K562 (cell line): ENCODE measurements around the gene ARHGAP26. TPM values are rescaled to one million over a fixed set of nuclear protein-coding genes. Genes with fewer than 3 reads are reported as not detected.

Source experiments
- ATAC-seq: fragments of 200-7000 bp; cut with Tn5 transposase; 3 replicates; pipeline ENCODE4 v1.9.1; 2020; ENCODE audit warnings: moderate library complexity
- BruUV-seq: library from RNA; stranded (reverse); fragments of 400-500 nt; replicated peaks from 2 replicates; lab custom pipeline; 2021; lab: Mats Ljungman, UMichigan
- CTCF ChIA-PET: fragments of 300-600 bp; formaldehyde crosslinking; extraction: SDS; loops from one replicate; lab custom pipeline; 2021; ENCODE audit warnings: low intra/inter-chr PET ratio; lab: Yijun Ruan, JAX
- POLR2A ChIA-PET: fragments of 300-600, 350-650 bp; sonication (Branson Sonifier 250); formaldehyde crosslinking; extraction: SDS; loops from one replicate; lab custom pipeline; 2021; ENCODE audit warnings: antibody characterized with exemption, inconsistent platforms; lab: Yijun Ruan, JAX
- DNase-seq, 4 experiments: peaks; one replicate each; pipeline versions ENCODE4 v3.0.0 to v3.0.0-alpha.2; 2011 to 2018; ENCODE audit warnings: low spot score in 3 of 4, mixed read lengths in 3 of 4; ENCODE audit errors: extremely low read depth in 1 of 4
- FAIRE-seq: peaks from 2 replicates; lab custom pipeline; 2011; peaks lifted over from hg19 to GRCh38; lab: Jason Lieb, UNC
- H2AFZ ChIP-seq: 2 replicates; pipeline ENCODE4 v1.6.0; 2011; ENCODE audit warnings: low read depth, low read length, control low read depth, inconsistent platforms
- H3K27ac ChIP-seq: fragments of 200-600 bp; 3 replicates; pipeline ENCODE4 v1.8.0; 2011; ENCODE audit warnings: low read depth, mild to moderate bottlenecking, control low read depth, inconsistent platforms, low read length, moderate library complexity, mixed read lengths; ENCODE audit errors: extremely low read depth
- H3K27me3 ChIP-seq, 2 experiments: fragments of 300-600 bp in 1 of 2; 2 replicates in 1 of 2; 3 replicates in 1 of 2; pipeline versions ENCODE4 v1.6.0 to v1.8.0; 2011; ENCODE audit warnings: inconsistent platforms in 2 of 2, low read length in 2 of 2, mild to moderate bottlenecking in 1 of 2, mixed read lengths in 1 of 2, moderate library complexity in 1 of 2; ENCODE audit not compliant: control insufficient read depth in 2 of 2, insufficient read depth in 2 of 2
- H3K36me3 ChIP-seq: fragments of 300-600 bp; 3 replicates; pipeline ENCODE4 v1.8.0; 2011; ENCODE audit warnings: mild to moderate bottlenecking, low read length, inconsistent platforms; ENCODE audit not compliant: control insufficient read depth, insufficient read depth
- H3K4me1 ChIP-seq, 2 experiments: fragments of 200-600 bp in 1 of 2; replicated peaks in 1 of 2; 2 replicates in 1 of 2; 3 replicates in 1 of 2; pipeline versions ENCODE4 v1.5.1 to v1.8.0; 2011; ENCODE audit warnings: inconsistent platforms in 2 of 2, low read length in 2 of 2, mild to moderate bottlenecking in 1 of 2, mixed read lengths in 1 of 2, moderate library complexity in 1 of 2; ENCODE audit not compliant: control insufficient read depth in 2 of 2, insufficient read depth in 2 of 2
- H3K4me2 ChIP-seq: 2 replicates; pipeline ENCODE4 v1.6.1; 2011; ENCODE audit warnings: low read length, control low read depth, inconsistent platforms, mixed read lengths; ENCODE audit not compliant: insufficient read depth
- H3K4me3 ChIP-seq: fragments of 200-600 bp; sonication (generic), shearing (Covaris generic); 2 replicates; pipeline ENCODE4 v1.5.1; 2016; ENCODE audit warnings: control low read depth, inconsistent platforms
- H3K79me2 ChIP-seq: fragments of 200-600 bp; 3 replicates; pipeline ENCODE4 v1.8.0; 2011; ENCODE audit warnings: low read length, inconsistent platforms; ENCODE audit not compliant: control insufficient read depth, insufficient read depth
- H3K9ac ChIP-seq, 2 experiments: 2 replicates each; pipeline versions ENCODE4 v1.6.0 to v1.6.1; 2011; ENCODE audit warnings: low read depth in 2 of 2, low read length in 2 of 2, control low read depth in 1 of 2, inconsistent platforms in 1 of 2, mild to moderate bottlenecking in 1 of 2, mixed read lengths in 1 of 2; ENCODE audit not compliant: insufficient read depth in 1 of 2
- H3K9me1 ChIP-seq: one replicate; pipeline ENCODE4 v1.6.0; 2011; ENCODE audit warnings: inconsistent platforms, mild to moderate bottlenecking, low read length, moderate library complexity; ENCODE audit not compliant: control insufficient read depth, insufficient read depth
- H3K9me3 ChIP-seq: replicated peaks from 2 replicates; pipeline ENCODE4 v1.5.1; 2011; ENCODE audit warnings: low read depth, low read length, inconsistent platforms; ENCODE audit not compliant: control insufficient read depth, insufficient read depth
- H4K20me1 ChIP-seq: replicated peaks from 2 replicates; pipeline ENCODE4 v1.6.1; 2011; ENCODE audit warnings: low read length, inconsistent platforms, mixed read lengths; ENCODE audit not compliant: control insufficient read depth, insufficient read depth
- CBFA2T2 ChIP-seq: fragments of 450-650 bp; conservative IDR thresholded peaks from 2 replicates; pipeline ENCODE4 v1.6.1; 2017; ENCODE audit warnings: mild to moderate bottlenecking
- CCNT2 ChIP-seq: IDR thresholded peaks from 2 replicates; pipeline ENCODE4 v1.6.1; 2011; ENCODE audit warnings: borderline replicate concordance, low read depth, mild to moderate bottlenecking, moderate library complexity, mixed read lengths, low read length; ENCODE audit not compliant: insufficient read length; ENCODE audit errors: extremely low read depth
- EHMT2 ChIP-seq: fragments of 450-650 bp; IDR thresholded peaks from 2 replicates; pipeline ENCODE4 v1.6.1; 2018; ENCODE audit warnings: antibody characterized with exemption
- GATA2 ChIP-seq: sonication (generic); formaldehyde crosslinking; IDR thresholded peaks from 2 replicates; pipeline ENCODE4 v1.4.0; 2020; ENCODE audit warnings: mild to moderate bottlenecking, missing genetic modification reagents
- JUND ChIP-seq, 2 experiments: IDR thresholded peaks; 2 replicates in 1 of 2; 3 replicates in 1 of 2; pipeline ENCODE4 v1.6.1; 2011; ENCODE audit warnings: borderline replicate concordance in 2 of 2, low read depth in 2 of 2, low read length in 2 of 2, improper control_type of control experiment in 1 of 2, missing biosample characterization in 1 of 2, missing genetic modification characterization in 1 of 2, missing genetic modification reagents in 1 of 2
- LCOR ChIP-seq: sonication (generic); formaldehyde crosslinking; IDR thresholded peaks from 2 replicates; pipeline ENCODE4 v1.8.0; 2022; ENCODE audit warnings: mild to moderate bottlenecking, missing genetic modification reagents
- LEF1 ChIP-seq: fragments of 450-650 bp; IDR thresholded peaks from 2 replicates; pipeline ENCODE4 v1.6.1; 2016; ENCODE audit warnings: mild to moderate bottlenecking
- MEF2D ChIP-seq: conservative IDR thresholded peaks from 2 replicates; pipeline ENCODE4 v1.6.1; 2016; ENCODE audit warnings: low read depth, missing genetic modification characterization, missing compliant biosample characterization
- MTA1 ChIP-seq: fragments of 450-650 bp; IDR thresholded peaks from 2 replicates; pipeline ENCODE4 v1.6.1; 2017; ENCODE audit warnings: borderline replicate concordance
- NCOR1 ChIP-seq: fragments of 450-650 bp; IDR thresholded peaks from 2 replicates; pipeline ENCODE4 v1.6.1; 2016; ENCODE audit warnings: mild to moderate bottlenecking, moderate library complexity
- PHB2 ChIP-seq: fragments of 450-650 bp; IDR thresholded peaks from 2 replicates; pipeline ENCODE4 v1.6.1; 2017; ENCODE audit warnings: low read depth
- POLR2AphosphoS5 ChIP-seq: IDR thresholded peaks from 2 replicates; pipeline ENCODE4 v1.6.1; 2011; ENCODE audit warnings: mild to moderate bottlenecking, low read depth, low read length, moderate library complexity; ENCODE audit not compliant: control insufficient read depth, insufficient read depth
- RBM22 ChIP-seq: fragments of 200-400 bp; formaldehyde crosslinking; IDR thresholded peaks from 2 replicates; pipeline ENCODE4 v1.6.1; 2018; ENCODE audit warnings: low read length, low read depth; ENCODE audit not compliant: poor library complexity, severe bottlenecking
- RUNX1 ChIP-seq: sonication (generic); IDR thresholded peaks from 2 replicates; pipeline ENCODE4 v1.6.1; 2016; ENCODE audit warnings: antibody characterized with exemption, low read depth
- SMARCA4 ChIP-seq: fragments of 450-650 bp; IDR thresholded peaks from 2 replicates; pipeline ENCODE4 v1.6.1; 2016
- TBL1XR1 ChIP-seq, 2 experiments: IDR thresholded peaks; 2 replicates each; pipeline ENCODE4 v1.6.1; 2012; ENCODE audit warnings: improper control_type of control experiment in 2 of 2, low read length in 2 of 2, mild to moderate bottlenecking in 1 of 2
- TCF3 ChIP-seq: sonication (generic); formaldehyde crosslinking; IDR thresholded peaks from 2 replicates; pipeline ENCODE4 v1.4.0; 2020; ENCODE audit warnings: mild to moderate bottlenecking, missing genetic modification reagents
- ZNF165 ChIP-seq: fragments of 250-450 bp; sonication (Bioruptor Pico); IDR thresholded peaks from 2 replicates; pipeline ENCODE4 v1.4.0; 2020; ENCODE audit warnings: borderline replicate concordance
- WGBS: fragments of 100-300 bp; shearing (Covaris generic); methylation state at CpG from one replicate; pipeline ENCODE4 v1.1.6; 2016; ENCODE audit warnings: low coverage, mixed read lengths; ENCODE audit not compliant: insufficient coverage; ENCODE audit errors: missing lambda C conversion rate; 5-methylcytosine and 5-hydroxymethylcytosine counted together
- in situ Hi-C: fragments of 300-500 bp; cut with MboI; formaldehyde crosslinking; loops from 4 replicates; pipeline ENCODE4 v1.15.0; 2018; ENCODE audit warnings: inconsistent platforms, mixed read lengths
- intact Hi-C: fragments of 100-400 bp; cut with micrococcal nuclease; formaldehyde crosslinking; loops from 2 replicates; pipeline ENCODE4 v1.14.2; 2022
- polyA plus RNA-seq, 8 experiments: library from polyadenylated mRNA; depleted of rRNA in 4 of 8; stranded (reverse) in 5 of 8; unstranded in 3 of 8; fragments of >200 nt; fragmentation: Nextera tagmentation in 2 of 8; fragmentation: Illumina TruSeq in 1 of 8; extraction: Ambion mirVana in 2 of 8; extraction: Trizol in 1 of 8; gene quantifications; 2 replicates each; pipeline versions ENCODE4 v1.2.1 to v1.2.3, GENCODE V29; 2011 to 2014; ENCODE audit warnings: inconsistent platforms in 1 of 8, missing spikeins in 1 of 8
- total RNA-seq, 7 experiments: library from RNA; depleted of rRNA in 6 of 7; stranded (reverse); fragments of >200 nt in 6 of 7; fragmentation: Illumina TruSeq in 2 of 7; extraction: Trizol in 2 of 7; gene quantifications; 2 replicates each; pipeline versions ENCODE4 v1.2.1 to v1.2.3, GENCODE V29; 2011 to 2021; ENCODE audit warnings: low replicate concordance in 1 of 7
- TF ChIP-seq, protein P1 (sequence below): fragments of 250-450 bp; sonication (Bioruptor Pico); IDR thresholded peaks from 2 replicates; pipeline ENCODE4 v1.4.0; 2020; ENCODE audit warnings: mild to moderate bottlenecking, moderate library complexity, borderline replicate concordance
- TF ChIP-seq, protein P2 (sequence below): fragments of 200-800 bp; sonication (Bioruptor generic); IDR thresholded peaks from 2 replicates; pipeline ENCODE4 v1.6.1; 2017; ENCODE audit warnings: missing genetic modification characterization, missing compliant biosample characterization

The ARHGAP26 gene
- total and polyA plus RNA-seq, 9 of the 15 experiments (the other 6 are each of a cell fraction or from before 2014, with no cell fraction given) = 0.13 to 1.1 (median 0.55) TPM

DNA sequence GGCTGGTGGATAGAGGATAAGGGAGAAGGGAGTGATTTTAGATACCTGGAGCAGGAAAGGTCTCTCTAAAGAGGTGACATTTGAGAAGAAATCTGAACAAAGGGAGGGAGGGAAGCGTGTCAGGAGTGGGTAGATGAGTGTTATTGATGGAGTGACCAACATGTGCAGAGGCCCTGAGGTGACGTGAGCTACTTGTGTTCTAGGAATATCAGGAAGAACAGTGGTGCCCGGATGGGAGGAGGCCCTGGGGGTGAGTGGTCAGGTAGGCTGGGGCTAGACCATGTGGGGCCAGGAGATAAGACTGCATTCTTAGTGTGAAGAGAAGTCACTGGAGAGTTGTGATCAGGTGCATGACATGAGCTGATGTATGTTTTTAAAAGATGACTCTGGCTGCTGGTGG lies 256.2 kb downstream of the ARHGAP26 start:
- no peak overlapping the region for H3K4me3 ChIP-seq
- ChIA-PET CTCF (no interaction called here), POLR2A (no interaction called here)
- intact Hi-C loops = no loop called here
- no peaks in the 10 kb centered on the region for H3K79me2 ChIP-seq
- H3K9me1 ChIP-seq = no peaks in the 10 kb centered on the region
- ATAC-seq = peak; percentile 96
- FAIRE-seq = peak; percentile 96
- peak overlapping the region; percentile 17; the same call in 1 of the 2 replicates for H3K4me2 ChIP-seq
- no peaks in the 10 kb centered on the region for H4K20me1 ChIP-seq
- H3K36me3 ChIP-seq = no peaks in the 10 kb centered on the region
- H3K27me3 ChIP-seq = peaks cover 0 to 6% of the 10 kb centered on the region in 2 experiments; a peak in 1 of 5 replicates
- no peak overlapping the region for H3K9ac ChIP-seq
- H2AFZ ChIP-seq = no peak overlapping the region
- peak; percentile 75 to 92 (median 86) for DNase-seq
- BruUV-seq = no TSS peak
- H3K9me3 ChIP-seq = no peaks in the 10 kb centered on the region
- peaks cover 9 to 22% of the 10 kb centered on the region in 2 experiments; a peak in 4 of 5 replicates for H3K4me1 ChIP-seq
- H3K27ac ChIP-seq = no peak overlapping the region
- WGBS = 0% methylated on average over 3 of the region's 3 CpGs
- in situ Hi-C loops = no loop called here
- TF ChIP-seq RBM22 (no peak), LEF1 (0 out of 2 replicates have a peak, but pooled peaks have one; percentile 42), GATA2 (CRISPR knock-in tag) (0 out of 2 replicates have a peak, but pooled peaks have one; percentile 57), NCOR1 (peak; percentile 91), TCF3 (peak; percentile 96), SMARCA4 (peak; percentile 90), PHB2 (peak; percentile 63; the same call in 1 of the 2 replicates), MEF2D (tag) (no peak), MTA1 (peak; percentile 65; the same call in 1 of the 2 replicates), RUNX1 (peak; percentile 48; the same call in 1 of the 2 replicates), EHMT2 (0 out of 2 replicates have a peak, but pooled peaks have one; percentile 31), ZNF165 (CRISPR knock-in tag) (no peak), CCNT2 (peak; percentile 62), JUND (IDR thresholded peaks at IDR 0.05; ENCODE audit: borderline replicate concordance, low read depth, low read length) (peak; percentile 87), JUND (tag; IDR thresholded peaks at IDR 0.05; ENCODE audit: borderline replicate concordance, low read depth, low read length) (peak; percentile 81; the same call in 1 of the 3 replicates), TBL1XR1 (IDR thresholded peaks at IDR 0.05; ENCODE audit: low read length in 2 of 2) (peak in 1 of 2 experiments; percentile 73; a peak in 2 of 4 replicates), POLR2AphosphoS5 (peak; percentile 74), CBFA2T2 (peak; percentile 92), LCOR (CRISPR knock-in tag) (peak; percentile 44; the same call in 1 of the 2 replicates)
- TF ChIP-seq, protein P1, sequence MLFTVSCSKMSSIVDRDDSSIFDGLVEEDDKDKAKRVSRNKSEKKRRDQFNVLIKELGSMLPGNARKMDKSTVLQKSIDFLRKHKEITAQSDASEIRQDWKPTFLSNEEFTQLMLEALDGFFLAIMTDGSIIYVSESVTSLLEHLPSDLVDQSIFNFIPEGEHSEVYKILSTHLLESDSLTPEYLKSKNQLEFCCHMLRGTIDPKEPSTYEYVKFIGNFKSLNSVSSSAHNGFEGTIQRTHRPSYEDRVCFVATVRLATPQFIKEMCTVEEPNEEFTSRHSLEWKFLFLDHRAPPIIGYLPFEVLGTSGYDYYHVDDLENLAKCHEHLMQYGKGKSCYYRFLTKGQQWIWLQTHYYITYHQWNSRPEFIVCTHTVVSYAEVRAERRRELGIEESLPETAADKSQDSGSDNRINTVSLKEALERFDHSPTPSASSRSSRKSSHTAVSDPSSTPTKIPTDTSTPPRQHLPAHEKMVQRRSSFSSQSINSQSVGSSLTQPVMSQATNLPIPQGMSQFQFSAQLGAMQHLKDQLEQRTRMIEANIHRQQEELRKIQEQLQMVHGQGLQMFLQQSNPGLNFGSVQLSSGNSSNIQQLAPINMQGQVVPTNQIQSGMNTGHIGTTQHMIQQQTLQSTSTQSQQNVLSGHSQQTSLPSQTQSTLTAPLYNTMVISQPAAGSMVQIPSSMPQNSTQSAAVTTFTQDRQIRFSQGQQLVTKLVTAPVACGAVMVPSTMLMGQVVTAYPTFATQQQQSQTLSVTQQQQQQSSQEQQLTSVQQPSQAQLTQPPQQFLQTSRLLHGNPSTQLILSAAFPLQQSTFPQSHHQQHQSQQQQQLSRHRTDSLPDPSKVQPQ (CRISPR knock-in tag) = no peak
- TF ChIP-seq, protein P2, sequence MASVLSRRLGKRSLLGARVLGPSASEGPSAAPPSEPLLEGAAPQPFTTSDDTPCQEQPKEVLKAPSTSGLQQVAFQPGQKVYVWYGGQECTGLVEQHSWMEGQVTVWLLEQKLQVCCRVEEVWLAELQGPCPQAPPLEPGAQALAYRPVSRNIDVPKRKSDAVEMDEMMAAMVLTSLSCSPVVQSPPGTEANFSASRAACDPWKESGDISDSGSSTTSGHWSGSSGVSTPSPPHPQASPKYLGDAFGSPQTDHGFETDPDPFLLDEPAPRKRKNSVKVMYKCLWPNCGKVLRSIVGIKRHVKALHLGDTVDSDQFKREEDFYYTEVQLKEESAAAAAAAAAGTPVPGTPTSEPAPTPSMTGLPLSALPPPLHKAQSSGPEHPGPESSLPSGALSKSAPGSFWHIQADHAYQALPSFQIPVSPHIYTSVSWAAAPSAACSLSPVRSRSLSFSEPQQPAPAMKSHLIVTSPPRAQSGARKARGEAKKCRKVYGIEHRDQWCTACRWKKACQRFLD (CRISPR knock-in tag) = peak; percentile 74
